ENCODE data around the gene PLXNA4. TPM values are rescaled to one million over a fixed set of nuclear protein-coding genes. Genes with fewer than 3 reads are reported as not detected.

PLXNA4 gene
- total and polyA plus RNA-seq, 8 donors = 0.19 to 1.6 (median 0.47) TPM

DNA sequence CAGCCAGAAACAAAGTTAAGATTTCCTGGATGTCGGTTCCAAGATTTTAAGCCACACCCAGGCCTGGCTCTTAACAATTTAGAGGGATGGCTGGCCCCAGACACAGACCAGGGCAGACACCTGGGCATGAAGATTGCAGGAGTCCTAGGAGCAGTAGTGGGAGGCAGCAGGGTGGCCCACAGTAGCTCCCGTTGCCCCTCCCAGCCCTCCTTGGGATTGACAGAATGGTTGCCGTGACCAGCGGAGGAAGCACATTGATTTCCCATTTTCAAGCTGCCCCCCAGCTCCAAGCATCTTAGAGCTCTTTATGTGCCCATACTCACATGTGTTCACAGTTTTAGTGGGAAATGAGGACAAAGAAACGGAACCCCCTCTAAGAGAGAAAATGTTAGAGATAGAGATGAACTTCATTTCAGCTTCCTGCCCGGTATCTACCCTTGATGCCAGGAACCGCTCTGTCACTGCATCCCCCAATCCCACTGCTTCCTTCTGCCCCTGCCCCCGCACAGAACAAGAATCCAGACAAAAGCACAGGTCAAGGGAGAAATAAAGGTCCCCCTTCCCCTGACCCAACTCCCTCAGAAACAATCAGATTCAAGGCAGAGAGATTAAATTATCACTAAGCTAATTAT is 101.1 kb downstream of the PLXNA4 start:
- Histone ChIP-seq H3K4me3 (no peak overlapping the region), H3K27me3 (no peaks in the 10 kb centered on the region), H3K4me1 (no peaks in the 10 kb centered on the region), H3K9me3 (no peaks in the 10 kb centered on the region), H3K27ac (no peak overlapping the region), H3K36me3 (no peaks in the 10 kb centered on the region)
- DNase-seq = no peak
- TF ChIP-seq CTCF (IDR thresholded peaks at IDR 0.05) = no peak
- intact Hi-C loops (cut with DNase I) = no loop called here
- no peak for ATAC-seq
- WGBS, 2 donors = 15 to 19% methylated on average over 8 of the region's 8 CpGs
- FAIRE-seq = no peak

- peak in 1 of 4 donors; percentile 44 for ATAC-seq
These were observed 103.7 kb downstream of the PLXNA4 start for GRCh38 chr7:132472463-132473120.

GRCh38 chr7:132471515-132471914 is 104.8 kb downstream of the PLXNA4 start:
- DNase-seq (no peak), FAIRE-seq (no peak), ATAC-seq (no peak)
- no peak overlapping the region for H3K27ac ChIP-seq
- H3K36me3 ChIP-seq = no peaks in the 10 kb centered on the region
- no peaks in the 10 kb centered on the region for H3K4me1 ChIP-seq
- intact Hi-C loops (cut with DNase I) = no loop called here
- no peaks in the 10 kb centered on the region for H3K27me3 ChIP-seq
- TF ChIP-seq CTCF (IDR thresholded peaks at IDR 0.05) = no peak
- no peaks in the 10 kb centered on the region for H3K9me3 ChIP-seq
- WGBS, 2 donors = 75 to 76% methylated on average over 6 of the region's 6 CpGs
- no peak overlapping the region for H3K4me3 ChIP-seq

More at GRCh38 chr7:132472463-132473120, 103.7 kb downstream of the PLXNA4 start:
- H3K36me3 ChIP-seq = no peaks in the 10 kb centered on the region
- no peak overlapping the region for H3K4me3 ChIP-seq
- no peak for TF ChIP-seq CTCF (IDR thresholded peaks at IDR 0.05)
- no peak for FAIRE-seq
- no peak overlapping the region for H3K27ac ChIP-seq
- intact Hi-C loops (cut with DNase I) = no loop called here
- 52 to 54% methylated on average over 10 of the region's 10 CpGs for WGBS, 2 donors
- H3K4me1 ChIP-seq = no peaks in the 10 kb centered on the region
- H3K9me3 ChIP-seq = no peaks in the 10 kb centered on the region
- no peaks in the 10 kb centered on the region for H3K27me3 ChIP-seq
- no peak for DNase-seq

DNA sequence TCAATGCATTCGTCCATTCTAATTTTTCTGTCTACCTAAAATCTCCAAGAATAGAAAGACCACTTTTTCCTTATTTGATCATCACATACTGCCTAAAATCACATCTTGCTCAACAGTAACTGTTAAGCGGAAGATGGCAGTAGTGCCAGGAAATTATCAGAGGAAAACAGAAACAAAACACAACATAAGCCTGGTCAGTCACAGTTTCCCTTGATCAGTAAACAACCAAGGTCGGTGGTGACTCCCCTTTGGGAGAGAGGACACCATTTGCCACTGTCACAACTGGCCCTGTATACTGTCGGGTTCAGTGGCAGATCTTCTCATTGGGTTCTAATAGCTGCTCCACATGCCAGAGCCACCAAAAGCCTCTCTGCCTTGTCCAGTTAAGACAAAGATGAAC is 106.6 kb downstream of the PLXNA4 start:
- no peak for FAIRE-seq
- TF ChIP-seq CTCF (IDR thresholded peaks at IDR 0.05) = no peak
- no peak for ATAC-seq
- Histone ChIP-seq H3K9me3 (no peaks in the 10 kb centered on the region), H3K4me3 (no peak overlapping the region), H3K36me3 (no peaks in the 10 kb centered on the region), H3K4me1 (no peaks in the 10 kb centered on the region), H3K27ac (no peak overlapping the region), H3K27me3 (no peaks in the 10 kb centered on the region)
- intact Hi-C loops (cut with DNase I) = no loop called here
- WGBS, 2 donors = 55 to 56% methylated on average over 4 of the region's 4 CpGs
- no peak for DNase-seq

GRCh38 chr7:132469264-132469663 is 107.0 kb downstream of the PLXNA4 start:
- WGBS, 2 donors = 94 to 95% methylated on average over 1 of the region's 1 CpG
- no peaks in the 10 kb centered on the region for H3K36me3 ChIP-seq
- no peak for TF ChIP-seq CTCF (IDR thresholded peaks at IDR 0.05)

More at GRCh38 chr7:132469264-132469663, 107.0 kb downstream of the PLXNA4 start:
- H3K27me3 ChIP-seq = no peaks in the 10 kb centered on the region
- no peak overlapping the region for H3K4me3 ChIP-seq
- ATAC-seq (no peak), DNase-seq (no peak), FAIRE-seq (no peak)
- intact Hi-C loops (cut with DNase I) = no loop called here
- no peaks in the 10 kb centered on the region for H3K9me3 ChIP-seq
- H3K4me1 ChIP-seq = no peaks in the 10 kb centered on the region
- H3K27ac ChIP-seq = no peak overlapping the region

Measured in pancreas (tissue), 10 donors.